GM12878 (cell line): ENCODE measurements around the gene LRP10. TPM values are rescaled to one million over a fixed set of nuclear protein-coding genes. Genes with fewer than 3 reads are reported as not detected.

Experiments used
- ATAC-seq: fragments of 200-7000 bp; cut with Tn5 transposase; 3 replicates; pipeline ENCODE4 v1.9.1; 2020; ENCODE audit warnings: mild to moderate bottlenecking, moderate library complexity
- BruUV-seq: library from RNA; stranded (reverse); fragments of 400-500 nt; replicated peaks from 2 replicates; lab custom pipeline; 2021; lab: Mats Ljungman, UMichigan
- CTCF ChIA-PET: fragments of 300-600 bp; sonication (Branson Sonifier 250); formaldehyde crosslinking; extraction: SDS; loops from one replicate; lab custom pipeline; 2021; ENCODE audit warnings: inconsistent platforms; lab: Yijun Ruan, JAX
- POLR2A ChIA-PET: fragments of 350-600 bp; formaldehyde crosslinking; extraction: SDS; loops from one replicate; lab custom pipeline; 2021; ENCODE audit warnings: inconsistent platforms; lab: Charles Lee
- RAD21 ChIA-PET: fragments of 300-600 bp; sonication (Branson Sonifier 250); formaldehyde crosslinking; loops from one replicate; lab custom pipeline; 2023; ENCODE audit warnings: antibody characterized with exemption; ENCODE audit not compliant: unreplicated experiment; lab: Charles Lee
- SMC1A ChIA-PET: fragments of 300-600 bp; sonication (Branson Sonifier 250); formaldehyde crosslinking; loops from one replicate; lab custom pipeline; 2023; ENCODE audit not compliant: unreplicated experiment, uncharacterized antibody; lab: Charles Lee
- DNase-seq: peaks from one replicate; pipeline ENCODE4 v3.0.0-alpha.2; 2011; ENCODE audit warnings: low read depth, low spot score
- FAIRE-seq: peaks from 3 replicates; lab custom pipeline; 2011; peaks lifted over from hg19 to GRCh38; lab: Jason Lieb, UNC
- H2AFZ ChIP-seq: 2 replicates; pipeline ENCODE4 v1.6.0; 2011; ENCODE audit warnings: low read depth, low read length, control low read depth; ENCODE audit not compliant: control insufficient read depth
- H3K27ac ChIP-seq: 2 replicates; pipeline ENCODE4 v1.5.1; 2011; ENCODE audit warnings: control low read depth; ENCODE audit not compliant: control insufficient read depth, insufficient read depth
- H3K27me3 ChIP-seq, 2 experiments: replicated peaks in 1 of 2; 2 replicates each; pipeline versions ENCODE4 v1.6.0 to v1.6.1; 2011; ENCODE audit warnings: low read length in 1 of 2; ENCODE audit not compliant: control insufficient read depth in 2 of 2, insufficient read depth in 2 of 2
- H3K36me3 ChIP-seq, 2 experiments: 2 replicates each; pipeline ENCODE4 v1.5.1; 2011; ENCODE audit warnings: low read length in 1 of 2; ENCODE audit not compliant: control insufficient read depth in 2 of 2, insufficient read depth in 2 of 2
- H3K4me1 ChIP-seq: 2 replicates; pipeline ENCODE4 v1.6.1; 2011; ENCODE audit warnings: mild to moderate bottlenecking, low read length, moderate library complexity, mixed read lengths; ENCODE audit not compliant: control insufficient read depth, insufficient read depth
- H3K4me2 ChIP-seq: 2 replicates; pipeline ENCODE4 v1.6.0; 2011; ENCODE audit warnings: control low read depth; ENCODE audit not compliant: control insufficient read depth, insufficient read depth
- H3K4me3 ChIP-seq: fragments of 200-600 bp; sonication (generic); 2 replicates; pipeline ENCODE4 v1.5.1; 2016
- H3K79me2 ChIP-seq: 2 replicates; pipeline ENCODE4 v1.6.0; 2011; ENCODE audit warnings: low read length; ENCODE audit not compliant: control insufficient read depth, insufficient read depth
- H3K9ac ChIP-seq: 2 replicates; pipeline ENCODE4 v1.8.0; 2011; ENCODE audit warnings: low read length, control low read depth, mixed read lengths; ENCODE audit not compliant: control insufficient read depth, insufficient read depth
- H3K9me3 ChIP-seq: replicated peaks from 3 replicates; pipeline ENCODE4 v1.5.1; 2011; ENCODE audit warnings: mild to moderate bottlenecking, low read length; ENCODE audit not compliant: control insufficient read depth, insufficient read depth
- H4K20me1 ChIP-seq: 2 replicates; pipeline ENCODE4 v1.6.0; 2011; ENCODE audit not compliant: control insufficient read depth, insufficient read depth
- MTA3 ChIP-seq: IDR thresholded peaks from 2 replicates; pipeline ENCODE4 v1.6.1; 2012; ENCODE audit warnings: low read length, inconsistent platforms, borderline replicate concordance
- NFIC ChIP-seq: IDR thresholded peaks from 2 replicates; pipeline ENCODE4 v1.6.1; 2012; ENCODE audit warnings: low read depth, mild to moderate bottlenecking, inconsistent platforms, low read length, moderate library complexity
- NFXL1 ChIP-seq: fragments of 450-650 bp; IDR thresholded peaks from 2 replicates; pipeline ENCODE4 v1.6.1; 2017; ENCODE audit warnings: antibody characterized with exemption, mild to moderate bottlenecking, borderline replicate concordance
- NR2C2 ChIP-seq: IDR thresholded peaks from 2 replicates; pipeline ENCODE4 v1.6.1; 2011; ENCODE audit warnings: borderline replicate concordance, low read depth; ENCODE audit not compliant: control insufficient read depth, insufficient read length
- POLR2AphosphoS5 ChIP-seq: IDR thresholded peaks from 2 replicates; pipeline ENCODE4 v1.6.1; 2011; ENCODE audit warnings: mild to moderate bottlenecking, low read length, inconsistent platforms
- SIX5 ChIP-seq: IDR thresholded peaks from 2 replicates; pipeline ENCODE4 v1.6.1; 2011; ENCODE audit warnings: mild to moderate bottlenecking, low read depth, low read length, moderate library complexity; ENCODE audit not compliant: severe bottlenecking
- ZNF207 ChIP-seq: fragments of 450-650 bp; IDR thresholded peaks from 2 replicates; pipeline ENCODE4 v1.6.1; 2014; ENCODE audit warnings: antibody characterized with exemption, mild to moderate bottlenecking, borderline replicate concordance
- ZNF217 ChIP-seq: fragments of 450-650 bp; IDR thresholded peaks from 2 replicates; pipeline ENCODE4 v1.6.1; 2017; ENCODE audit warnings: antibody characterized with exemption, mild to moderate bottlenecking
- WGBS: methylation state at CpG from one replicate; pipeline ENCODE4 v1.1.6; 2016; ENCODE audit warnings: low lambda C conversion rate; ENCODE audit not compliant: insufficient replicate concordance, insufficient coverage; ENCODE audit errors: missing lambda C conversion rate; 5-methylcytosine and 5-hydroxymethylcytosine counted together
- in situ Hi-C: fragments of 300-500 bp; cut with MboI; formaldehyde crosslinking; loops from 9 replicates; pipeline ENCODE4 v1.14.3; 2018; ENCODE audit warnings: mixed read lengths
- intact Hi-C: fragments of 100-400 bp; cut with micrococcal nuclease; formaldehyde crosslinking; loops from one replicate; pipeline ENCODE4 v1.14.2; 2022; ENCODE audit not compliant: unreplicated experiment
- polyA plus RNA-seq, 11 experiments: library from polyadenylated mRNA; depleted of rRNA in 4 of 11; unstranded in 6 of 11; stranded (reverse) in 5 of 11; fragments of >200 nt; fragmentation: Nextera tagmentation in 4 of 11; fragmentation: Illumina TruSeq in 1 of 11; extraction: Ambion mirVana in 4 of 11; extraction: Trizol in 1 of 11; gene quantifications; 1 replicate in 1 of 11; 2 replicates in 10 of 11; pipeline versions ENCODE4 v1.2.1 to v1.2.3, GENCODE V29; 2011 to 2016; ENCODE audit warnings: inconsistent platforms in 2 of 11, missing spikeins in 2 of 11, low read depth in 1 of 11
- total RNA-seq, 4 experiments: library from RNA; depleted of rRNA in 3 of 4; stranded (reverse); fragments of >200 nt in 3 of 4; fragmentation: Illumina TruSeq in 1 of 4; extraction: Trizol in 1 of 4; gene quantifications; 2 replicates each; pipeline versions ENCODE4 v1.2.1 to v1.2.3, GENCODE V29; 2013 to 2021
- TF ChIP-seq, protein P1 (sequence below): IDR thresholded peaks from 2 replicates; pipeline ENCODE4 v1.6.1; 2012; ENCODE audit warnings: low read depth, low read length, improper control_type of control experiment
- TF ChIP-seq, protein P2 (sequence below): fragments of 450-650 bp; formaldehyde crosslinking; IDR thresholded peaks from 2 replicates; pipeline ENCODE4 v1.4.0; 2022; ENCODE audit warnings: mild to moderate bottlenecking, moderate library complexity

LRP10 gene
- total and polyA plus RNA-seq, 10 of the 15 experiments (the other 5 are each of a cell fraction or from before 2014, with no cell fraction given): 3.0 to 56.9 (median 20.9) TPM

DNA sequence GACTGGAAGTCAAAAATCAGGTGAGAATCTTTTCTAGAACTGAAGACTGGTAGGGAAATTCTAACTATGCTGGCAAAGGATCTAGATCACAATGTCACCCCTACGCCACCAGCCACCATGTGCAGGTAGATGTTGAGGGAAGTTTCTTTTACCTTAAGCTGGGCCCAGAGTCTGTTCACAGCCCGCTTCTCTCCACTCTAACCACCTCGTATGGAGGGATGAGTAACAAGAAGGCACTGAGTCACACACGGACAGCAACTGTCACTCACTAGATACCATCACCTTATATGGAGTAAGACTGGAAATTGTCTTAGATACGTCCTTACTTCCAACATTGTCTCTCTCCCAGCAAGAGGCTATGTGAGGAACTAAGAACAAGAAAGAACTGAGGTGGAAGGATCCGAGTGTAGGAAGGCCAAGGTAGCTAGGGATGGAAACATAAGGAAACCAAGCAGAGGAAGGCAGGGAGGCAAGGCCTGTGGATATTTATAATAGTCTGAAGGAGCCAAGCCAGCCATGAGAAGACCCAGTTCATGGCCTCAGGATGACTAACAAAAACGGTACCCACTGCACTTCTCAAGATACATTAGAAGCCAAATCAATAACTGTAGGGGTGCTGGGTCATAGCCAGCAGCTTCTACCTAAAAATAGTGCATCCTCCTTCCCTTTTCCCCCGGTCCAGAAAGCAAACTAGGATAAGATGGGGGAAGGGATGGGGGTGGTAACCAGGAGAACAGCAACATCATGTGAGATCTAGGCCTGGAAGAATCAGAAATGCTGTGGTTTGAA is 27.0 kb downstream of the LRP10 start:
- Histone ChIP-seq H3K4me1 (no peaks in the 10 kb centered on the region), H3K4me2 (no peak overlapping the region), H3K27me3 (no peaks in the 10 kb centered on the region), H4K20me1 (no peaks in the 10 kb centered on the region; the same call in 1 of the 2 replicates), H3K36me3 (peaks cover 13 to 15% of the 10 kb centered on the region in 2 experiments), H3K27ac (no peak overlapping the region), H3K79me2 (no peaks in the 10 kb centered on the region), H3K9ac (no peak overlapping the region), H2AFZ (no peak overlapping the region), H3K4me3 (no peak overlapping the region), H3K9me3 (no peaks in the 10 kb centered on the region)
- no peak for FAIRE-seq
- no TSS peak for BruUV-seq
- ATAC-seq: no peak
- TF ChIP-seq, protein P1, sequence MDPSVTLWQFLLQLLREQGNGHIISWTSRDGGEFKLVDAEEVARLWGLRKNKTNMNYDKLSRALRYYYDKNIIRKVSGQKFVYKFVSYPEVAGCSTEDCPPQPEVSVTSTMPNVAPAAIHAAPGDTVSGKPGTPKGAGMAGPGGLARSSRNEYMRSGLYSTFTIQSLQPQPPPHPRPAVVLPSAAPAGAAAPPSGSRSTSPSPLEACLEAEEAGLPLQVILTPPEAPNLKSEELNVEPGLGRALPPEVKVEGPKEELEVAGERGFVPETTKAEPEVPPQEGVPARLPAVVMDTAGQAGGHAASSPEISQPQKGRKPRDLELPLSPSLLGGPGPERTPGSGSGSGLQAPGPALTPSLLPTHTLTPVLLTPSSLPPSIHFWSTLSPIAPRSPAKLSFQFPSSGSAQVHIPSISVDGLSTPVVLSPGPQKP: no peak
- TF ChIP-seq NR2C2 (no peak), ZNF207 (no peak), SIX5 (no peak), POLR2AphosphoS5 (no peak), MTA3 (no peak), ZNF217 (no peak), NFIC (no peak), NFXL1 (no peak)
- TF ChIP-seq, protein P2, sequence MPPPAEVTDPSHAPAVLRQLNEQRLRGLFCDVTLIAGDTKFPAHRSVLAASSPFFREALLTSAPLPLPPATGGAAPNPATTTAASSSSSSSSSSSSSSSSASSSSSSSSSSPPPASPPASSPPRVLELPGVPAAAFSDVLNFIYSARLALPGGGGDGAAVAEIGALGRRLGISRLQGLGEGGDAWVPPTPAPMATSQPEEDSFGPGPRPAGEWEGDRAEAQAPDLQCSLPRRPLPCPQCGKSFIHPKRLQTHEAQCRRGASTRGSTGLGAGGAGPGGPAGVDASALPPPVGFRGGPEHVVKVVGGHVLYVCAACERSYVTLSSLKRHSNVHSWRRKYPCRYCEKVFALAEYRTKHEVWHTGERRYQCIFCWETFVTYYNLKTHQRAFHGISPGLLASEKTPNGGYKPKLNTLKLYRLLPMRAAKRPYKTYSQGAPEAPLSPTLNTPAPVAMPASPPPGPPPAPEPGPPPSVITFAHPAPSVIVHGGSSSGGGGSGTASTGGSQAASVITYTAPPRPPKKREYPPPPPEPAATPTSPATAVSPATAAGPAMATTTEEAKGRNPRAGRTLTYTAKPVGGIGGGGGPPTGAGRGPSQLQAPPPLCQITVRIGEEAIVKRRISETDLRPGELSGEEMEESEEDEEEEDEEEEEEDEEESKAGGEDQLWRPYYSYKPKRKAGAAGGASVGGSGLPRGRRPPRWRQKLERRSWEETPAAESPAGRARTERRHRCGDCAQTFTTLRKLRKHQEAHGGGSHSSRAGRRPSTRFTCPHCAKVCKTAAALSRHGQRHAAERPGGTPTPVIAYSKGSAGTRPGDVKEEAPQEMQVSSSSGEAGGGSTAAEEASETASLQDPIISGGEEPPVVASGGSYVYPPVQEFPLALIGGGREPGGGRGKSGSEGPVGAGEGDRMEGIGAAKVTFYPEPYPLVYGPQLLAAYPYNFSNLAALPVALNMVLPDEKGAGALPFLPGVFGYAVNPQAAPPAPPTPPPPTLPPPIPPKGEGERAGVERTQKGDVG (CRISPR knock-in tag): no peak
- POLR2A ChIA-PET: interaction anchor here (2.0 kb wide), 1 partner anchor 26 kb away, joined by 14 read pairs; no protein-coding TSS in a partner anchor
- intact Hi-C loops (no loop called here), in situ Hi-C loops (loop anchor here (5.0 kb wide), 1 partner anchor 326 kb away; no protein-coding TSS in a partner anchor)
- DNase-seq: no peak
- CTCF ChIA-PET: interaction anchor here (0.7 to 6.7 kb wide), 6 partner anchors 9 to 240 kb away, joined by 3 to 91 read pairs (median 32); partner anchors contain the start of gene LRP10
- SMC1A ChIA-PET: interaction anchor here (1.2 to 5.7 kb wide), 4 partner anchors 16 to 132 kb away, joined by 3 to 53 read pairs (median 4); partner anchors contain the start of genes LRP10, OXA1L and REM2
- RAD21 ChIA-PET: interaction anchor here (3.7 kb wide), 1 partner anchor 12 kb away, joined by 16 read pairs; no protein-coding TSS in a partner anchor
- 77% methylated on average over 8 of the region's 8 CpGs for WGBS
